SU-DHL-6 (cell line): ENCODE results near the gene MTG2.

ENCODE experiments used
- H2AFZ ChIP-seq: fragments of 200-600 bp; sonication (generic); 2 replicates; pipeline ENCODE4 v1.6.1; 2014; ENCODE audit warnings: low read depth, mild to moderate bottlenecking, moderate library complexity, mixed read lengths, antibody characterized with exemption, low read length; ENCODE audit not compliant: severe bottlenecking
- H3F3A ChIP-seq: fragments of 200-600 bp; shearing (Covaris generic); 2 replicates; pipeline ENCODE4 v1.6.0; 2016; ENCODE audit warnings: antibody characterized with exemption, mild to moderate bottlenecking; ENCODE audit not compliant: insufficient read depth
- H3K27ac ChIP-seq: fragments of 200-600 bp; sonication (generic); 2 replicates; pipeline ENCODE4 v1.5.1; 2016; ENCODE audit warnings: low read depth, mild to moderate bottlenecking, low read length, moderate library complexity, mixed read lengths
- H3K27me3 ChIP-seq: fragments of 200-600 bp; sonication (generic), shearing (Covaris generic); 2 replicates; pipeline ENCODE4 v1.6.0; 2014; ENCODE audit warnings: mild to moderate bottlenecking, low read length
- H3K36me3 ChIP-seq: fragments of 200-600 bp; sonication (generic); 2 replicates; pipeline ENCODE4 v1.6.1; 2014; ENCODE audit warnings: mild to moderate bottlenecking, low read length, mixed read lengths
- H3K4me2 ChIP-seq: fragments of 300-600, 200-600 bp; shearing (Covaris generic), sonication (generic); 2 replicates; pipeline ENCODE4 v1.6.0; 2014; ENCODE audit warnings: low read length, low read depth, mild to moderate bottlenecking; ENCODE audit not compliant: poor library complexity, severe bottlenecking
- H3K4me3 ChIP-seq: fragments of 200-600 bp; sonication (generic); 2 replicates; pipeline ENCODE4 v1.5.1; 2014; ENCODE audit warnings: antibody characterized with exemption, low read length, mild to moderate bottlenecking, mixed read lengths; ENCODE audit not compliant: insufficient read depth, poor library complexity, severe bottlenecking
- H3K79me2 ChIP-seq: fragments of 200-600 bp; sonication (generic); 2 replicates; pipeline ENCODE4 v1.6.1; 2014; ENCODE audit warnings: mild to moderate bottlenecking, low read length, moderate library complexity; ENCODE audit not compliant: insufficient read depth
- H3K9ac ChIP-seq: fragments of 200-600 bp; sonication (generic); 2 replicates; pipeline ENCODE4 v1.7.0; 2014; ENCODE audit warnings: mild to moderate bottlenecking, low read length
- H3K9me2 ChIP-seq: fragments of 200-600 bp; sonication (generic); replicated peaks from 2 replicates; pipeline ENCODE4 v1.6.1; 2014; ENCODE audit warnings: low read length; ENCODE audit not compliant: insufficient read depth
- H3K9me3 ChIP-seq: fragments of 200-600 bp; sonication (generic); 2 replicates; pipeline ENCODE4 v1.6.1; 2014; ENCODE audit warnings: low read length, mixed read lengths; ENCODE audit not compliant: insufficient read depth
- H4K20me1 ChIP-seq: fragments of 200-600 bp; sonication (generic); 2 replicates; pipeline ENCODE4 v1.6.1; 2014; ENCODE audit warnings: low read depth, mild to moderate bottlenecking, antibody characterized with exemption, low read length, moderate library complexity, mixed read lengths
- EZH2phosphoT487 ChIP-seq: fragments of 200-600 bp; sonication (generic), shearing (Covaris generic); conservative IDR thresholded peaks from 2 replicates; pipeline ENCODE4 v1.6.1; 2018; ENCODE audit warnings: mild to moderate bottlenecking, antibody characterized with exemption, low read length, moderate library complexity, mixed read lengths
- TF ChIP-seq, protein P1 (sequence below): fragments of 200-600 bp; sonication (generic); IDR thresholded peaks from one replicate; pipeline ENCODE4 v1.5.1; 2017; ENCODE audit warnings: antibody characterized with exemption, mild to moderate bottlenecking, low read length, moderate library complexity; ENCODE audit not compliant: insufficient read depth, poor library complexity, severe bottlenecking

The MTG2 gene

DNA sequence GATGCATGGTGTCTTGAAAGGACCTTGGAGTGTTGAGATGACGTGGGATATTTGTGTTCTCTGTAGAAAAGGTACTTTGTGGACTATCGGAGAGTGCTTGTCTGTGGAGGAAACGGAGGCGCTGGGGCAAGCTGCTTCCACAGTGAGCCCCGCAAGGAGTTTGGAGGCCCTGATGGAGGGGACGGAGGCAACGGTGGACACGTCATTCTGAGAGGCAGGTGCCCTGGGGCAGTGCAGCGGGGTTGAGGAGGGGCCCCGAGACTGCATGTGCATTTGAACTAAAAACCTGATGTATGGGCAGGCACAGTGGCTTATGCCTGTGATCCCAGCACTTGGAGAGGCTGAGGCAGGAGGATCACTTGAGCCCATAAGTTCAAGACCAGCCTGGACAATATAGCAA is 12.9 kb downstream of the MTG2 start:
- Histone ChIP-seq H3K27ac (no peak overlapping the region), H2AFZ (no peak overlapping the region), H3K27me3 (no peaks in the 10 kb centered on the region), H3K4me2 (no peak overlapping the region), H3K9ac (no peak overlapping the region), H3K4me3 (no peak overlapping the region), H3F3A (no peaks in the 10 kb centered on the region; the same call in 1 of the 2 replicates), H4K20me1 (no peaks in the 10 kb centered on the region), H3K36me3 (no peaks in the 10 kb centered on the region), H3K9me3 (no peaks in the 10 kb centered on the region), H3K79me2 (0 out of 2 replicates have a peak, but pooled peaks cover 5% of the 10 kb centered on the region), H3K9me2 (no peaks in the 10 kb centered on the region)
- TF ChIP-seq, protein P1, sequence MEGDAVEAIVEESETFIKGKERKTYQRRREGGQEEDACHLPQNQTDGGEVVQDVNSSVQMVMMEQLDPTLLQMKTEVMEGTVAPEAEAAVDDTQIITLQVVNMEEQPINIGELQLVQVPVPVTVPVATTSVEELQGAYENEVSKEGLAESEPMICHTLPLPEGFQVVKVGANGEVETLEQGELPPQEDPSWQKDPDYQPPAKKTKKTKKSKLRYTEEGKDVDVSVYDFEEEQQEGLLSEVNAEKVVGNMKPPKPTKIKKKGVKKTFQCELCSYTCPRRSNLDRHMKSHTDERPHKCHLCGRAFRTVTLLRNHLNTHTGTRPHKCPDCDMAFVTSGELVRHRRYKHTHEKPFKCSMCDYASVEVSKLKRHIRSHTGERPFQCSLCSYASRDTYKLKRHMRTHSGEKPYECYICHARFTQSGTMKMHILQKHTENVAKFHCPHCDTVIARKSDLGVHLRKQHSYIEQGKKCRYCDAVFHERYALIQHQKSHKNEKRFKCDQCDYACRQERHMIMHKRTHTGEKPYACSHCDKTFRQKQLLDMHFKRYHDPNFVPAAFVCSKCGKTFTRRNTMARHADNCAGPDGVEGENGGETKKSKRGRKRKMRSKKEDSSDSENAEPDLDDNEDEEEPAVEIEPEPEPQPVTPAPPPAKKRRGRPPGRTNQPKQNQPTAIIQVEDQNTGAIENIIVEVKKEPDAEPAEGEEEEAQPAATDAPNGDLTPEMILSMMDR: no peak
- no peak for TF ChIP-seq EZH2phosphoT487

DNA sequence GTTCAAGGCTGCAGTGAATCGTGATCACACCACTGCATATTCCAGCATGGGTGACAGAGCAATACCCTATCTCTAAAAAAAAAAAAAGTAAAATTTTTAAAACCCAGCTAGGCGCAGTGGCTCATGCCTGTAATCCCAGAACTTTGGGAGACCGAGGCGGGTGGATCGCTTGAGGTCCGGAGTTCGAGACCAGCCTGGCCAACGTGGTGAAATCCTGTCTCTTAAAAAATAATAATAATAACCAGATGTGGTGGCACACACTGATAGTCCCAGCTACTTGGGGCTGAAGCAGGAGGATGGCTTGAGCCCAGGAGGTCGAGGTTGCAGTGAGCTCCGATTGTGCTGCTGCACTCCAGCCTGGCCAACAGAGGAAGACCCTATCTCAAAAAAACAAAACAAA is 13.5 kb downstream of the MTG2 start:
- no peak for TF ChIP-seq EZH2phosphoT487
- TF ChIP-seq, protein P1: no peak
- Histone ChIP-seq H3F3A (no peaks in the 10 kb centered on the region; the same call in 1 of the 2 replicates), H3K9ac (no peak overlapping the region), H3K27ac (no peak overlapping the region), H3K27me3 (no peaks in the 10 kb centered on the region), H2AFZ (no peak overlapping the region), H3K4me3 (no peak overlapping the region), H3K4me2 (no peak overlapping the region), H4K20me1 (no peaks in the 10 kb centered on the region), H3K79me2 (no peaks in the 10 kb centered on the region), H3K9me3 (no peaks in the 10 kb centered on the region), H3K36me3 (no peaks in the 10 kb centered on the region), H3K9me2 (no peaks in the 10 kb centered on the region)

DNA sequence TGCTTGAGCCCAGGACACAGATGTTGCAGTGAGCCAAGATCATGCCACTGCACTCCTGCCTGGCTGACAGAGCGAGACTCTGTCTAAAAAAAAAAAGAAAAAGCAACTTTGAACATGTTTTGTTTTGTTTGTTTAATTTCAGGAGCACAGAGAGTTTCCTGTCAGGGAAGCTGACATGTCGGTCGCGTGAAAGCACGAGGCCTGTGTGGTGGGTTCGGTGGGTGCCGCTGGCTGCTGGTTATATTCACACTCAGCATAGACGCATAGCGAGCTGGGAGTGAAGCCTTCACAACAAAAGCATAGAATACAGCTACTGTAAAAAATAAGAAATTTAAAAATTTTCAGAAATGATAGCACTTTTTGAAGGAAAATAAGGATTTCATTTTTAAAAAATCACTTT is 14.5 kb downstream of the MTG2 start:
- H3K36me3 ChIP-seq: no peaks in the 10 kb centered on the region
- H3K27ac ChIP-seq: no peak overlapping the region
- H3K9me2 ChIP-seq: no peaks in the 10 kb centered on the region
- no peaks in the 10 kb centered on the region for H4K20me1 ChIP-seq
- no peak overlapping the region for H3K4me2 ChIP-seq
- H3K9me3 ChIP-seq: no peaks in the 10 kb centered on the region
- TF ChIP-seq EZH2phosphoT487: no peak
- TF ChIP-seq, protein P1: no peak
- H3K9ac ChIP-seq: no peak overlapping the region
- H2AFZ ChIP-seq: no peak overlapping the region
- H3F3A ChIP-seq: no peaks in the 10 kb centered on the region; the same call in 1 of the 2 replicates
- no peaks in the 10 kb centered on the region for H3K27me3 ChIP-seq
- no peaks in the 10 kb centered on the region for H3K79me2 ChIP-seq
- no peak overlapping the region for H3K4me3 ChIP-seq
